ENCODE data around the gene ETV3L. TPM values are rescaled to one million over a fixed set of nuclear protein-coding genes. Genes with fewer than 3 reads are reported as not detected.

The ETV3L gene
- total and polyA plus RNA-seq, 2 of the 8 experiments (the other 6 are each of a cell fraction or from before 2014, with no cell fraction given): 0.17 to 0.26 TPM

DNA sequence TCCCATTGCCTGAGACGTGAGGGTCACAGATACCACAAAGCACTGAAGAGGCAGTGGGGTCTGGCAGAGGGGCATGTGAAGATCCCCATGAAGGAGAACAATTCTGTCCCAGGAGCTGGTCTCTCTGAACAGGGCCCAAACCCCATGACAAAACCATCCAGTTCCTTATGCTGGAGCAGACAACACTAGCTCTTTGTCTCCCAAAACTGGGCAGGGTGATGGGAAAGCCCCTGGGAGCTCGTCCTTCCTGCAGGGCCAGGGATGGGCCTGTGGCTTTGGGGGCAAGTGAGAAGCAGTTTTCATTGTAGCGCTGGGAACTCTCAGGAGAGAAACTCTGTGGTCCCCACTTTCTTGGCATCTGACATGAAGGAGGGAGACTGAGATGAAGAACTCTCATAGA is 8.8 kb downstream of the ETV3L start (continued):
- TF ChIP-seq, protein P1, sequence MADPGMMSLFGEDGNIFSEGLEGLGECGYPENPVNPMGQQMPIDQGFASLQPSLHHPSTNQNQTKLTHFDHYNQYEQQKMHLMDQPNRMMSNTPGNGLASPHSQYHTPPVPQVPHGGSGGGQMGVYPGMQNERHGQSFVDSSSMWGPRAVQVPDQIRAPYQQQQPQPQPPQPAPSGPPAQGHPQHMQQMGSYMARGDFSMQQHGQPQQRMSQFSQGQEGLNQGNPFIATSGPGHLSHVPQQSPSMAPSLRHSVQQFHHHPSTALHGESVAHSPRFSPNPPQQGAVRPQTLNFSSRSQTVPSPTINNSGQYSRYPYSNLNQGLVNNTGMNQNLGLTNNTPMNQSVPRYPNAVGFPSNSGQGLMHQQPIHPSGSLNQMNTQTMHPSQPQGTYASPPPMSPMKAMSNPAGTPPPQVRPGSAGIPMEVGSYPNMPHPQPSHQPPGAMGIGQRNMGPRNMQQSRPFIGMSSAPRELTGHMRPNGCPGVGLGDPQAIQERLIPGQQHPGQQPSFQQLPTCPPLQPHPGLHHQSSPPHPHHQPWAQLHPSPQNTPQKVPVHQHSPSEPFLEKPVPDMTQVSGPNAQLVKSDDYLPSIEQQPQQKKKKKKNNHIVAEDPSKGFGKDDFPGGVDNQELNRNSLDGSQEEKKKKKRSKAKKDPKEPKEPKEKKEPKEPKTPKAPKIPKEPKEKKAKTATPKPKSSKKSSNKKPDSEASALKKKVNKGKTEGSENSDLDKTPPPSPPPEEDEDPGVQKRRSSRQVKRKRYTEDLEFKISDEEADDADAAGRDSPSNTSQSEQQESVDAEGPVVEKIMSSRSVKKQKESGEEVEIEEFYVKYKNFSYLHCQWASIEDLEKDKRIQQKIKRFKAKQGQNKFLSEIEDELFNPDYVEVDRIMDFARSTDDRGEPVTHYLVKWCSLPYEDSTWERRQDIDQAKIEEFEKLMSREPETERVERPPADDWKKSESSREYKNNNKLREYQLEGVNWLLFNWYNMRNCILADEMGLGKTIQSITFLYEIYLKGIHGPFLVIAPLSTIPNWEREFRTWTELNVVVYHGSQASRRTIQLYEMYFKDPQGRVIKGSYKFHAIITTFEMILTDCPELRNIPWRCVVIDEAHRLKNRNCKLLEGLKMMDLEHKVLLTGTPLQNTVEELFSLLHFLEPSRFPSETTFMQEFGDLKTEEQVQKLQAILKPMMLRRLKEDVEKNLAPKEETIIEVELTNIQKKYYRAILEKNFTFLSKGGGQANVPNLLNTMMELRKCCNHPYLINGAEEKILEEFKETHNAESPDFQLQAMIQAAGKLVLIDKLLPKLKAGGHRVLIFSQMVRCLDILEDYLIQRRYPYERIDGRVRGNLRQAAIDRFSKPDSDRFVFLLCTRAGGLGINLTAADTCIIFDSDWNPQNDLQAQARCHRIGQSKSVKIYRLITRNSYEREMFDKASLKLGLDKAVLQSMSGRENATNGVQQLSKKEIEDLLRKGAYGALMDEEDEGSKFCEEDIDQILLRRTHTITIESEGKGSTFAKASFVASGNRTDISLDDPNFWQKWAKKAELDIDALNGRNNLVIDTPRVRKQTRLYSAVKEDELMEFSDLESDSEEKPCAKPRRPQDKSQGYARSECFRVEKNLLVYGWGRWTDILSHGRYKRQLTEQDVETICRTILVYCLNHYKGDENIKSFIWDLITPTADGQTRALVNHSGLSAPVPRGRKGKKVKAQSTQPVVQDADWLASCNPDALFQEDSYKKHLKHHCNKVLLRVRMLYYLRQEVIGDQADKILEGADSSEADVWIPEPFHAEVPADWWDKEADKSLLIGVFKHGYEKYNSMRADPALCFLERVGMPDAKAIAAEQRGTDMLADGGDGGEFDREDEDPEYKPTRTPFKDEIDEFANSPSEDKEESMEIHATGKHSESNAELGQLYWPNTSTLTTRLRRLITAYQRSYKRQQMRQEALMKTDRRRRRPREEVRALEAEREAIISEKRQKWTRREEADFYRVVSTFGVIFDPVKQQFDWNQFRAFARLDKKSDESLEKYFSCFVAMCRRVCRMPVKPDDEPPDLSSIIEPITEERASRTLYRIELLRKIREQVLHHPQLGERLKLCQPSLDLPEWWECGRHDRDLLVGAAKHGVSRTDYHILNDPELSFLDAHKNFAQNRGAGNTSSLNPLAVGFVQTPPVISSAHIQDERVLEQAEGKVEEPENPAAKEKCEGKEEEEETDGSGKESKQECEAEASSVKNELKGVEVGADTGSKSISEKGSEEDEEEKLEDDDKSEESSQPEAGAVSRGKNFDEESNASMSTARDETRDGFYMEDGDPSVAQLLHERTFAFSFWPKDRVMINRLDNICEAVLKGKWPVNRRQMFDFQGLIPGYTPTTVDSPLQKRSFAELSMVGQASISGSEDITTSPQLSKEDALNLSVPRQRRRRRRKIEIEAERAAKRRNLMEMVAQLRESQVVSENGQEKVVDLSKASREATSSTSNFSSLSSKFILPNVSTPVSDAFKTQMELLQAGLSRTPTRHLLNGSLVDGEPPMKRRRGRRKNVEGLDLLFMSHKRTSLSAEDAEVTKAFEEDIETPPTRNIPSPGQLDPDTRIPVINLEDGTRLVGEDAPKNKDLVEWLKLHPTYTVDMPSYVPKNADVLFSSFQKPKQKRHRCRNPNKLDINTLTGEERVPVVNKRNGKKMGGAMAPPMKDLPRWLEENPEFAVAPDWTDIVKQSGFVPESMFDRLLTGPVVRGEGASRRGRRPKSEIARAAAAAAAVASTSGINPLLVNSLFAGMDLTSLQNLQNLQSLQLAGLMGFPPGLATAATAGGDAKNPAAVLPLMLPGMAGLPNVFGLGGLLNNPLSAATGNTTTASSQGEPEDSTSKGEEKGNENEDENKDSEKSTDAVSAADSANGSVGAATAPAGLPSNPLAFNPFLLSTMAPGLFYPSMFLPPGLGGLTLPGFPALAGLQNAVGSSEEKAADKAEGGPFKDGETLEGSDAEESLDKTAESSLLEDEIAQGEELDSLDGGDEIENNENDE (IDR thresholded peaks at IDR 0.05; ENCODE audit: insufficient replicate concordance, low read length): no peak
